HCT116 (cell line): ENCODE data around the gene GREM2. TPM values are rescaled to one million over a fixed set of nuclear protein-coding genes. Genes with fewer than 3 reads are reported as not detected.

ENCODE experiments used
- ATAC-seq: fragments of 200-7000 bp; cut with Tn5 transposase; 2 replicates; pipeline ENCODE4 v1.9.1; 2020; ENCODE audit warnings: mild to moderate bottlenecking, moderate library complexity
- BruUV-seq: library from RNA; stranded (reverse); fragments of 400-500 nt; replicated peaks from 2 replicates; lab custom pipeline; 2021; lab: Mats Ljungman, UMichigan
- CTCF ChIA-PET: fragments of 300-600 bp; sonication (Branson Sonifier 250); formaldehyde crosslinking; loops from one replicate; lab custom pipeline; 2021; ENCODE audit warnings: antibody characterized with exemption; lab: Charles Lee
- POLR2A ChIA-PET: fragments of 300-600, 350-600 bp; sonication (Branson Sonifier 250); formaldehyde crosslinking; loops from one replicate; lab custom pipeline; 2021; ENCODE audit warnings: antibody characterized with exemption; lab: Charles Lee
- RAD21 ChIA-PET, 2 experiments: fragments of 300-600 bp; sonication (Branson Sonifier 250); formaldehyde crosslinking; loops; one replicate each; lab custom pipeline; 2023; ENCODE audit warnings: low total read pairs in 2 of 2; ENCODE audit not compliant: uncharacterized antibody in 2 of 2, unreplicated experiment in 2 of 2, low non-redundant PET in 1 of 2; lab: Charles Lee
- DNase-seq: peaks from one replicate; pipeline ENCODE4 v3.0.0-alpha.2; 2010; ENCODE audit warnings: low read depth, low spot score
- H2AFZ ChIP-seq: fragments of 200-600 bp; shearing (Covaris generic), sonication (generic); 2 replicates; pipeline ENCODE4 v1.6.1; 2017; ENCODE audit warnings: low read depth, mixed run types, mixed read lengths, antibody characterized with exemption, low read length; ENCODE audit not compliant: poor library complexity, severe bottlenecking
- H3K27ac ChIP-seq: 2 replicates; pipeline ENCODE4 v1.5.1; 2012; ENCODE audit warnings: low read depth, low read length
- H3K27me3 ChIP-seq: fragments of 200-600 bp; sonication (generic); 2 replicates; pipeline ENCODE4 v1.6.1; 2016; ENCODE audit warnings: mixed run types, low read length, mixed read lengths; ENCODE audit not compliant: insufficient read depth
- H3K36me3 ChIP-seq, 2 experiments: fragments of 200-500 bp in 1 of 2; fragments of 200-600 bp in 1 of 2; sonication (Bioruptor generic) in 1 of 2; sonication (generic) in 1 of 2; 2 replicates each; pipeline versions ENCODE4 v1.5.1 to v1.6.1; 2014 to 2016; ENCODE audit warnings: low read length in 2 of 2, inconsistent platforms in 1 of 2, mixed read lengths in 1 of 2, mixed run types in 1 of 2; ENCODE audit not compliant: insufficient read depth in 2 of 2, control insufficient read depth in 1 of 2
- H3K4me1 ChIP-seq, 2 experiments: fragments of 200-600 bp in 1 of 2; sonication (generic) in 1 of 2; 2 replicates each; pipeline versions ENCODE4 v1.5.1 to v1.6.1; 2012 to 2017; ENCODE audit warnings: low read length in 2 of 2, inconsistent platforms in 1 of 2, mild to moderate bottlenecking in 1 of 2, mixed read lengths in 1 of 2, mixed run types in 1 of 2, moderate library complexity in 1 of 2; ENCODE audit not compliant: insufficient read depth in 2 of 2, control insufficient read depth in 1 of 2
- H3K4me2 ChIP-seq: fragments of 200-600 bp; sonication (generic); 2 replicates; pipeline ENCODE4 v1.6.1; 2017; ENCODE audit warnings: mixed run types, low read length, mixed read lengths
- H3K4me3 ChIP-seq, 2 experiments: fragments of 200-600 bp in 1 of 2; sonication (generic) in 1 of 2; replicated peaks in 1 of 2; 2 replicates each; pipeline ENCODE4 v1.5.1; 2011 to 2016; ENCODE audit warnings: low read length in 2 of 2, control low read depth in 1 of 2, low read depth in 1 of 2, mild to moderate bottlenecking in 1 of 2, mixed read lengths in 1 of 2, mixed run types in 1 of 2
- H3K79me2 ChIP-seq: fragments of 200-600 bp; sonication (generic); 2 replicates; pipeline ENCODE4 v1.6.1; 2017; ENCODE audit warnings: mild to moderate bottlenecking, mixed run types, low read length, moderate library complexity, mixed read lengths; ENCODE audit not compliant: insufficient read depth
- H3K9ac ChIP-seq: fragments of 200-600 bp; sonication (generic); 2 replicates; pipeline ENCODE4 v1.6.1; 2016; ENCODE audit warnings: low read length, mixed read lengths
- H3K9me2 ChIP-seq: fragments of 200-600 bp; sonication (generic), shearing (Covaris generic); 2 replicates; pipeline ENCODE4 v1.6.1; 2017; ENCODE audit warnings: mixed run types, mild to moderate bottlenecking, moderate library complexity; ENCODE audit not compliant: insufficient read depth
- H3K9me3 ChIP-seq, 2 experiments: fragments of 200-500 bp in 1 of 2; fragments of 200-600 bp in 1 of 2; sonication (Bioruptor generic) in 1 of 2; sonication (generic) in 1 of 2; 2 replicates each; pipeline ENCODE4 v1.6.1; 2014 to 2017; ENCODE audit warnings: low read length in 2 of 2, mixed read lengths in 2 of 2, inconsistent platforms in 1 of 2, low read depth in 1 of 2, mild to moderate bottlenecking in 1 of 2, mixed run types in 1 of 2, moderate library complexity in 1 of 2; ENCODE audit not compliant: control insufficient read depth in 1 of 2, insufficient read depth in 1 of 2
- H4K20me1 ChIP-seq: fragments of 200-600 bp; sonication (generic), shearing (Covaris generic); 2 replicates; pipeline ENCODE4 v1.6.1; 2017; ENCODE audit warnings: mixed run types, mild to moderate bottlenecking, moderate library complexity; ENCODE audit not compliant: insufficient read depth
- CEBPB ChIP-seq: IDR thresholded peaks from 2 replicates; pipeline ENCODE4 v1.6.1; 2012; ENCODE audit warnings: low read depth
- EZH2phosphoT487 ChIP-seq: fragments of 200-600 bp; IDR thresholded peaks from 2 replicates; pipeline ENCODE4 v1.6.1; 2018; ENCODE audit warnings: antibody characterized with exemption, borderline replicate concordance
- FOSL1 ChIP-seq: IDR thresholded peaks from 2 replicates; pipeline ENCODE4 v1.6.1; 2012; ENCODE audit warnings: low read depth
- JUND ChIP-seq: IDR thresholded peaks from 2 replicates; pipeline ENCODE4 v1.6.1; 2012
- POLR2A ChIP-seq: IDR thresholded peaks from 2 replicates; pipeline ENCODE4 v1.7.0; 2011; ENCODE audit warnings: borderline replicate concordance; ENCODE audit not compliant: insufficient read depth, insufficient read length; ENCODE audit errors: extremely low read depth
- POLR2AphosphoS5 ChIP-seq: IDR thresholded peaks from 2 replicates; pipeline ENCODE4 v1.6.1; 2011; ENCODE audit warnings: mild to moderate bottlenecking, low read depth, low read length, moderate library complexity
- TCF7L2 ChIP-seq: IDR thresholded peaks from 2 replicates; pipeline ENCODE4 v1.7.0; 2011; ENCODE audit warnings: borderline replicate concordance, inconsistent platforms; ENCODE audit not compliant: insufficient read depth, insufficient read length; ENCODE audit errors: extremely low read depth
- ZBTB33 ChIP-seq: IDR thresholded peaks from 2 replicates; pipeline ENCODE4 v1.6.1; 2011; ENCODE audit warnings: mild to moderate bottlenecking, low read length, moderate library complexity; ENCODE audit not compliant: insufficient replicate concordance; ENCODE audit errors: extremely low read depth
- ZFX ChIP-seq: fragments of 450-650 bp; IDR thresholded peaks from 2 replicates; pipeline ENCODE4 v1.6.1; 2017
- intact Hi-C: fragments of 100-400 bp; cut with micrococcal nuclease; formaldehyde crosslinking; loops from 2 replicates; pipeline ENCODE4 v1.10.0; 2022
- total RNA-seq: library from RNA; stranded (reverse); gene quantifications from one replicate; pipeline ENCODE4 v1.2.1, GENCODE V29; 2021; ENCODE audit not compliant: unreplicated experiment

GREM2 gene
- total RNA-seq, 1 experiment from 2014 or later = not detected

GRCh38 chr1:240613356-240614142, 1.6 kb upstream of the GREM2 start:
- ATAC-seq = no peak
- POLR2A ChIA-PET = no interaction called here
- TF ChIP-seq JUND (no peak), ZBTB33 (no peak), FOSL1 (no peak), CEBPB (no peak), EZH2phosphoT487 (no peak)
- Histone ChIP-seq H3K9me2 (no peaks in the 10 kb centered on the region), H3K4me1 (no peaks in the 10 kb centered on the region), H3K9ac (no peak overlapping the region), H3K27me3 (no peaks in the 10 kb centered on the region), H3K36me3 (no peaks in the 10 kb centered on the region), H2AFZ (no peak overlapping the region), H3K79me2 (no peaks in the 10 kb centered on the region), H3K4me3 (no peak overlapping the region), H3K9me3 (peaks cover 6 to 19% of the 10 kb centered on the region in 2 experiments; a peak in 3 of 4 replicates), H3K27ac (no peak overlapping the region), H4K20me1 (no peaks in the 10 kb centered on the region), H3K4me2 (no peak overlapping the region)
- no peak for DNase-seq
- RAD21 ChIA-PET = no interaction called here
- intact Hi-C loops = no loop called here
- no TSS peak for BruUV-seq
- CTCF ChIA-PET = no interaction called here

- no peak overlapping the region for H2AFZ ChIP-seq
- BruUV-seq = no TSS peak
- H3K4me2 ChIP-seq = no peak overlapping the region
- H3K9me2 ChIP-seq = no peaks in the 10 kb centered on the region
- no peaks in the 10 kb centered on the region for H4K20me1 ChIP-seq
- H3K9me3 ChIP-seq = peaks cover 6 to 19% of the 10 kb centered on the region in 2 experiments; a peak in 3 of 4 replicates
- intact Hi-C loops = no loop called here
- TF ChIP-seq ZFX = no peak
- TF ChIP-seq TCF7L2 = no peak
- no peak for TF ChIP-seq POLR2A
- TF ChIP-seq CEBPB = no peak
- TF ChIP-seq ZBTB33 = no peak
- TF ChIP-seq POLR2AphosphoS5 = no peak
- H3K9ac ChIP-seq = no peak overlapping the region
- no peaks in the 10 kb centered on the region for H3K27me3 ChIP-seq
- ChIA-PET POLR2A (no interaction called here), CTCF (no interaction called here), RAD21 (no interaction called here)
- no peak for DNase-seq
- no peaks in the 10 kb centered on the region for H3K4me1 ChIP-seq
- ATAC-seq = no peak
- no peak overlapping the region for H3K4me3 ChIP-seq
- H3K27ac ChIP-seq = no peak overlapping the region
- H3K36me3 ChIP-seq = no peaks in the 10 kb centered on the region
- no peaks in the 10 kb centered on the region for H3K79me2 ChIP-seq
Observed at GRCh38 chr1:240612811-240613210, 856 bp upstream of the GREM2 start.
